Stimulated activated CD8-positive, alpha-beta memory T cell treated with anti-CD3 and anti-CD28 coated beads, Interleukin-2, amount 100 ng/mL, for 48 hours (primary cell): ENCODE results near the gene GLB1L2.

Experiments used
- DNase-seq, 2 donors: peaks; one replicate each; pipeline ENCODE4 v3.0.0-alpha.2; 2020; ENCODE audit warnings: low read depth in 2 of 2

The GLB1L2 gene

DNA sequence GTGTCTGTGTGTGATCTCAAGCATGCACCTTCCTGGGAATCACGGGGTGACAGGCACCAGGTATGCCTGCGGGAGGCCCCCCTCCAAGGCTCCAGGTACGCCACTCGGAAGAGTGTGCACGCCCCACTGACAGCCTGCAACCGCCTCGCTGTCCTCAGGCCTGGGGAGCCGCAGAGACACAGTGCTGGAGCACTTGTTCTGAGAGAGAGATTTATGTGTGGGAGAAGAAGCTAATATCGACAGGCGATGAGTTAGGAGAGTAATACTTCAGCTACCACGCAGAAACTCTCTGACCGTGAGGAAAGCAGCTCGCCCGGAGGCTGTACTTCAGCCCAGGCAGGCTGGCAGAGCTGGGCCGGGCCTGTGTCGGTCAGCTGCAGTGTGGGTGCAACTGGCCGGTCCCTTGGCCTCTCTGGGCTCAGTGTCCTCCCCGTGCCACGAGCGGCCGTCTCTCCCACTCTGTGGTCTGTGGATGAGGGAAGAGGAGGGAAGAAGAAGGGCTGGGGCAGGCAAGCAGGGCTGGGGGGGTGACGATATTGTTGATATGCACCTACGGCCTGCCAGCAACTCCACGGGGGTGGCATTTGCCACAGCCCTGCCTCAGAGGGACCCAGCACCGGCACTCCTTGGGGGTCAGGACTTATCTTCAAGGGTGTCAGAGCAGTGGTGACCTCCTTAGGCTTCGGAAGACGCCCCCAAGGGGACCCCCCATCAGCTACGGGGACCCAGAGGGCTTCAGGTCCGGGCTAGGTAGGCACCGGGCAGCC lies 73.0 kb downstream of the GLB1L2 start:
- no peak for DNase-seq

DNA sequence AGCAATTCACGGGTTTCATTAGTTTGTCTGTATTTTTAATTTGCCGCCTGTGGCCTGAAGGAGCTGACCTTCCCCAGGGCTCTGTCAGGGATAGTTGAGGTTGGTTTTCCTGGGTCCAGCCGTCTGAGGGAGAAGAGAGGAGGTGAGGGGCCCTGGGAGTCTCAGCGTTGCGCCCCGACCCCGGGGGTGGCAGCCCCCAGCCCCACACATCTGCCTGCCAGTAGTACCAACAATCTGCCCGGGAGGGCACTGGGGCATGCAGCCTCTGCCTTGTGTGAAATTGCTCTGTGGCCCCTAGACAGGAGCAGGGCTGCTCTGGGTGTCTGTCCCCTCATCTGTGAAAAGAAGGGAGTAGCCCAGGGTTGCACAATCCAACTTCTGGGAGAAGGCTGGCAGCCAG lies 73.6 kb downstream of the GLB1L2 start:
- no peak for DNase-seq

DNA sequence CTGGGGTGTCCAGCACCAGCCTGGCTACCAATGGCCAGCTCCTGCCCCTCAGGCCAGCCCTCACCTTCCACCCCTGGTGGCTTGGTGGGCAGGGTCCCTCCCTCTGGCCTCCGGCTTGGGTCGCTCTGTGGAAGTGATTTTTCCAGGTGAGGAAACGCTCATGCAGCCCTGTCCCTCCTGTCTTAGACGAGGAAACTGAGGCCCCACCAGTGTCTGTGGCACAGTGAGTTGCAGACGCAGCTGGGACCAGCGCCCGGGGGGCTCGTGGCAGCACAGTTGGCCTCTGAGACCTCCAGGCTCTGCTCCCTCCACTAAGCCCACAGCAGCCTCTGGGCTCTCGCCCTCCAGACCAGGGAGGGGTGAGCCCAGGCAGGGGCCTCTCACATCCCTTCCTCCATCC lies 74.1 kb downstream of the GLB1L2 start:
- DNase-seq = no peak

DNA sequence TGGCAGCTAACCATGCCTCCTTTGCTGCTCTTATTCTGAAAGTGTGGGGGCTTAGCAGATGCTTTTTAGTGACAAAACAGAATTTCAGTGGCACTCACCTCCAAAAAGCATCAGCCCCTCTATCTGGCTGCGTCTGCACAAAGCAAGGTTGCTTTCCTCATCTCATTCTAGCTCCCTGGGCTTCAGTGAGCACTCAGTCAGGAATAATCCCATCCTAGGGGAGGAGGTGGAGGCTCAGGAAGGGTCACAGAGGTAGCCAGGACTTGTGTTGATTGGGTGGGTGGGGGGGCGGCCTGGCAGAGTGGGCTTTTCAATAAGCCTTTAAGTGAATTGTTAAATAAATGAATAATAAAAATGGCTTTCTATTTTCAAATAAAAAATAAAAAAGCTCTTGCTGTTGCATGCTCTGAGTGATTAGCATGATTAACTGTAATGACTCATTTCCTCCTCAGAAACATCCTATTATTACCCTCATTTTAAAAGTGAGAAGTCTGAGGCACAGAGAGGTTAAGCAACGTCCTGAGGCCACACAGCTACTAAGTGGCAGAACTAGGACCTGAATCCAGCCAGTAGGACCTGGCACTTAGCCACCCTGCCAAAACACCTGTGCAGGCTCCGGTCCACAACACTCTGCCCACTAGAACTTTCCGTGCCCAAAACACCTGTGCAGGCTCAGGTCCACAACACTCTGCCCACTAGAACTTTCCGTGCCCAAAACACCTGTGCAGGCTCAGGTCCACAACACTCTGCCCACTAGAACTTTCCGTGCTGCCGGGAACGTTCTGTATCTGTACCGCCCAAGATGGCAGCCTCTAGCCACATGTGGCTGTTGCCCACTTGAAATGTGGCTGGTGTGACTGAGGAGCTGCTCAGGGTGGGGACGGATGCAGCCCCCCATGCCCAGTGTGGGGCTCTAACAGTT lies 74.7 kb downstream of the GLB1L2 start:
- no peak for DNase-seq

DNA sequence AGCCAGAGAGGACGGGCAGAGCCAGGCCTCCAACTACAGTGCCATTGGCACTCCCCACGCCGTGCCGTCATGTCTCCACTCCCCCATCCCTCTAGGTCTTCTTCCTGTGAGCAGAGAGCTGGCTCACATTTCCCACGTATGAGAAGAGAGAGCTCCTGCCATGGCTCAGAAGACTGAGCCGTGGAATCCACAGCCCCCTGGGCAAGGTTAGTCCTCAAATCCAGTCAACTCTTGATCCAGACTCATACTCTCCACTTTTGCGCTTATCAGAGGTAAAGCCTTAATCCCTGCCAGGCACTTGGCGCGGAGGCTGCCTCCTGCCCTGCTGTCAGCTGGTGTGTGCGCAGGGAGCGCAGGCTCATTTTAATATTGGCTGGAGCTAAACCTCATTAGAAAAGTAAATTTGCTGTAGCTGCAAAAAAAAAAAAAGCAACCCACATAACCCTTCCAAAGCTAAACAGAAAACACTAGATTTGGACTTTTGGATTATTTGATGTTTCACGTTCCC lies 75.6 kb downstream of the GLB1L2 start:
- no peak for DNase-seq

DNA sequence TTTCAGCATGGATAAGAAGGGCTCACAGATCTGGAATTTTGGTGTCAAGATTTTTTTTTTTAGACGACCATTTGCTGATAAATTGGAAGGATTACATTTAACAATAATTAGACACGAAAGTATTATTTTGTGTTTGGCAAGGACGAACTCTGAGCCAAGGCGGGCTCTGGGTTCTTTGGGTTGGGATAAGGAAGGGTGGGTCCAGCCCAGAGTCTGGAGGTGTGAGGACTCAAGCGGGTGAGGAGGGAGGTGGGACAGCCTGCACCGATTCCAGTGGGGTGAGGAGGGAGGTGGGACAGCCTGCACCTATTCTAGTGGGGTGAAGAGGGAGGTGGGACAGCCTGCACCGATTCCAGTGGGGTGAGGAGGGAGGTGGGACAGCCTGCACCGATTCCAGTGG lies 76.1 kb downstream of the GLB1L2 start:
- no peak for DNase-seq

DNA sequence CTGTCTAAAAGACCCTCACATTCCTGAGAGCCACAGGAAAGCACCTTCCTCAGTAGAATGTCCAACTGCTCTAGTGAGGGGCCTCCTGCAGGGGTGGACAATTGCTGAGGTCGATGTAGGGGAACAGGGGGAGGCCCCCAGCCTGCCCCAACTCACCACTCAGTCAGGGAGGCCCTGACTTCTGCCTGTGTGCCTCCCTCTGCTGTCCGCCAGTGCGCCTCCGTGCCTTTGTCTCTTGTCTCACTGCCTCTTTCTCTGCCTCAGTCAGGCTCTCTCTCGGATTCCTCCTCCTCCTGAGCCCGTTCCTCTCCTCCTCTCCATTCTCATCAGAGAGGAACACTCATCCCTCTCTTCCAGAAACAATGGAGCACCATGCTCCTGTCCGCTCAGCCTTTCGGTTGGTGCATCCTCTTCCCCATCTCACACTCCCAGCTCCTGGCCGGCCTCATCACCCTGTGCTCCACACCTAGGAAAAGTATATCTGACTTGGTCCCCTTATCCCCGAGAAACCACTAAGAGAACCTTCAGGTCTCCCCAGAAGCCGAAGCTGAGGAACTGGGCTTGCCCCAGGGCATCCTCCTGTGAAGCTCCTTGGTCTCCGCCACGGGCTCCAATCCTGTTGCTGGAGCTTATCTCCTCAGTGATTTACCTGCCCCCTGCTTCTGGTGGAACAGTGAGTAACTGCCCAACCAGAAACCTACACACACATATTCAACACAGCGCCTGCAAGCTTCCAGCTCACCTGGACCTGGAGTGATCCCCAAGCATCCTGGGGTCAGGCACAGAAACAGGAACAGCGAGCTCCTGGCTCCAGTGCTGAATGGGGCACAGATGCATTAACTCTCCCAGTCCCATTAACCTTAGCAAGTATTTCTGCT lies 78.0 kb downstream of the GLB1L2 start:
- DNase-seq = no peak

DNA sequence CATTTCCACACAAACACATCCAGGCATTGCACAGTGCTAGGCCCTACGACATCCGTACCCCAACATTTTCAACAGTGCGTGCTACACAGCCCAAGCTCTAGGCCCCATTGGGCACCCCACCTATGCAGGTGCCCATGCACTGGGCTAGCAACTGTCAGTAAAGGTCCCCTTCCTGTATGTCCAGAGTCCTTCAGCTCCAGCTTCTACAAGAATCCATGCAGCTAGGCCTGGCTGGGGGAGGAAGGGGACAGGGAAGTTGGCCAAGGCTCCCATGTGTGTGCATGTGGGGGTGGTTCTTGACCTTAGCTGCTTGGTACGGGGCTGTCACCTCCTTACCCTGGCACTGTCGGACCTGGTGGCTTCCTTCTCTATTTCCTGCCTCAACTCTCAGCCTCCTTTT lies 79.0 kb downstream of the GLB1L2 start:
- no peak for DNase-seq

DNA sequence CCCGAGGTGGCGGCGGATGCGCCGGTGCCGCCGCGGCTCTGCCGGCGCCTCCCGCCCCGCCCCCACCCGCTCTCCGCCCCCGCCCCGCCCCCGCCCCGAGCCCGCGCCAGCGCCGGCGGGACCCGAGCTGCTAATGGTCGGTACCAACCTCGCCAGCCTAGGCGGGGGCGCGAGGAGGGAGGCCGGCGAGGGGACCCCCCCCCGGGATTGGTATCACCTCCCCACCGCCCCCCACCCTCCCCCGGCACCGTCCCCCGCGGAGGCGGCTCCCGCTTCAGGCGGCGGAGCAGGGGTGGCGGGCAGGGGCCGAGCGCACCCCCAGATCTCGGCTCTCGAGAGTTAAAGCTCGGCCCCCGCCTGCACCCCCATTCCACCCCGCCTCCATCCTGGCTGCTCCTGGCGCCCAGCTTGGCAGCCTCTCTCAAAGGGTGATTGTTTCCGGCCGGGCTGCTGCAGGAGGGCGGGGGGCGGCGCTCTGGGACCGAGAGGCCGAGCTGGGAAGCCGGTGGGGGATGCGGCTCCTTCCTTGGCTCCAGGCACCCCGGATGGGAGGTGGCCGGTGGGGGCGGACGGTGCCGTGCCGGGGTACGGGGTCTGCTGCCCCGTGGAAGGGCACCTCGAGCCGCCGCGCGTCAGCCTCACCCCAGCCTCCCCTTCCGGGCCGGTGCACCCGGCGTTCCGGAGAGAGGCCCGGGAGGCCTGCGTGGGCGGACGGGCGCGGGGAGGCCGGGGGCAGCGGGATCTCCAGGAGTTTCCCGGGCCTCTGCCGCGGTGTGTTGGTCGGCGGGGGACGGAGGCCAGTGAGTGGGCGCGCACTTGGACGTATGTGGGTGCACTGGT lies 80.6 kb downstream of the GLB1L2 start, which contains the start of gene B3GAT1:
Gene B3GAT1 (minus strand): TSS at position 40 of the 840 bp plus-strand sequence. CDS start 24,583 bp downstream, outside the sequence.
- DNase-seq = no peak

DNA sequence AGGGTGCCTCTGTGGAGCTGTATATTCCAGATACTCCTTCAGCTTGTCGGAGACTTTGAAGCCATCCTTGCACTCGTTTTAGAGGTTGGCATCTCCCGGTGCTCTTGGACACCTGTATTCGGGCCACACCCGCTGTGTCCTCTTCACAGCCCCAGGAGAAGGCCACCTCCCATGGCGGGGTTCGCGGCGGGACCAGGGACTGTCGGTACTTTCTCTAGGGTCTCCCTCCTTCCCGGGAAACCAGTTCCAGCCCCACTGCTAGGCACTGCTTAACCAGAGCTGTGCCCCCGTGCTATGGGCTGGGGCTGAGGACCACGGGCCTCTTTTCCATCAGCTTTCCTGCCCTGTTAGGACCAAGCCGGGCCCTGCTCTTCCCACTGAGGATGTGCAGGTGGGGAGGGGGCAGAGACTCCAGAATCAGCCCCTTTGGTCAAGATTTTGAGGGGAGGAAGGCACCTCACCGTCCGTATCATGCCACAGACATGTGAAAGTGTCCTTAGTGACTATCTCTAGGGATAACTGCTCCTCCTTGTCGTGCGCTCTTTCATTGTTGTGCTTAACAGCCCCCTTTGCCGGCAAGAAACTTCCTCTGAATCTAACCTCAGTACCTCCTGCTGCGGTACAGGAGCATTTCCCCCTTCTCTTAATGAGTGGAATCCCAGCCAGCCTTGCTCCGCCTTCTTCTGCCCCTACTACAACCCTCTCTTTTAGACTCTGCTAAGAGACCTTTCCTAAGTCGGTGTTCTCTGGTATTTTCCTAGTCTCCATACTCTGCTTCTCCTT lies 81.4 kb downstream of the GLB1L2 start:
- DNase-seq = no peak

DNA sequence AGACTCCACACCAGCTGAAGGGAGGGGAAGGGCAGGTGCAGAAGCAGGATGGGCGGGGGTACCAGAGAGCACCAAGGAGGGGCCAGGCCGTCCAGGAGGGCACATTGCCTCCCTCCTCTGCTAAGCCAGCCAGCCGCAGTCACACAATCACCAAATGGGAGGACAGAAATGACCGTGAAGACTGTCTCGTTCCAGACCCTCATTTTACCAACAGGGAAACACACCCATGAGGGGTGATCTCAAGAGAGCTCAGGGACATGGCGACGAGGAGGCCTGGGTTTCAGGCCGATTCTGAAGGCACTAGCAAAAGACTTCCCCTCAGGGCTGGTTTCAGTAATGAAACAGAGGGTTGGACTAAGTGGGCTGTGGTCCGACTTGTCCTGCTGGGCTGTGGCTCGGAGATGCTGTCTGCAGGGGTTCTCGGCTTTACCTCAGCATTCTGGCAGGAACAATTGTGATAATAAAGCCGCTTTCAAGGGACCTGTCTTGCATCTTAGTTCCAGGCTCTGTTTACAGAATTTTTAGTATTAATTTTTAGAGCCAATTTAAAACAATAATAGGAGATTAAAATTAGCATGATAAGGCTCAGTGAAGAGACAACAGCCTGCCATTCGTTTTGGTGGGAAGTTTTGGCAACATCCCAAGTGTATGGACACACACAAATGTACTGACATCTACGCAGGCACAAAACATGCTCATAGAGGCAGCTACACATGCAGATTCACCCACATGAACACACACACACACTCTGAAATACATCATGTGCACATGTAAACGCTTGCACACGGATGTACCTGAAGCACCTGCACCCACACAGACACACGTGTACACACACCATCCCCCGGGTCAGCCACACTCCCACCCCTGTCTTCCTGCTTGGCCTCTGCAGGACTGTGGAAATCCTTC lies 82.3 kb downstream of the GLB1L2 start:
- no peak for DNase-seq

DNA sequence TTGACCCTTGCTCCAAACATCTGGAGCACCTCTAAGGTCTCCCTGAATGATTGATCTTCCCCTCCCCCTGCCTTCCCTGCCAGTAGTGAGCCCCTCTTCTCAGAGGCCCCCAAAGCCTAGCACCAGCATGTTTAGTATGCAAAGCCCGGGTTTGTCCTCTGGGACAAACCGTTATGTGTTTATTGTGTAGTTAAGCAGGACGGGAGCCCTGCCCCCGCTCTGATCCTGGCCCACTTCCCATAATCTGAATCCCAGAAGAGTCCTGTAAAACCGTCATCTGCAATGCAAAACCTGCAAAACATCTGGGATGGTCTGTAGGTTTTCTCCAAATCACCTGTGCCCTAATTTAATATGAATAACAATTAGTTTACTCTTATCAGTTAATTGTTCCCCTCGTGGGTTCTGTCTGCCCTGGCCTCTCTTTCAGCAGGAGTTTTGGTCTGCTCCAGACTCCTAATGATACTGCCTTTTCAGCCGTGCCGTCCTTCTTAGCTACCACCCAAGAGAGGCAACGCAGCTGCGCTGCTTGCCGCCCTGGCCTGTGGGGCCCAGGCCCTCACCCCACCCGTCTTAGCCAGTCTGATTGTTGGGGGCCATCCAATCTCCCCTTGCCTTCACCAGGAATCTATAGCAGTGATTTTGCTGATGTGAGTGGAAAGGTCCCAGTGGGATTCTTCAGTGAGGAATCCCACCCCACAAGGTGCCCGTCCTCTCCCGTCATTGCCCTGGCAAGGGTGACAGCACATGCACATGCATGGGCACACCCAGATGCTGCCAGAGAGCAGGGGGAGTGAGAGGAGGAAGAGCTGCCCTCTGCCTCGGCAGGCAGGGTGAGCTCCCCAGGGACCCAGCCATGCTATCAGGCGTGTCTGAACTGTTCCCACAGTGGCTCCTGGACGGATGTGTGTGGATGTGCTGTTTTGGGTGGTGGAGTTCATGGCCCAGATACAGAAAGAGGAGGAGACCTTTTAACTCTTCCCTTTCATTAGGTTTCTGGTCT lies 83.3 kb downstream of the GLB1L2 start:
- DNase-seq = no peak

DNA sequence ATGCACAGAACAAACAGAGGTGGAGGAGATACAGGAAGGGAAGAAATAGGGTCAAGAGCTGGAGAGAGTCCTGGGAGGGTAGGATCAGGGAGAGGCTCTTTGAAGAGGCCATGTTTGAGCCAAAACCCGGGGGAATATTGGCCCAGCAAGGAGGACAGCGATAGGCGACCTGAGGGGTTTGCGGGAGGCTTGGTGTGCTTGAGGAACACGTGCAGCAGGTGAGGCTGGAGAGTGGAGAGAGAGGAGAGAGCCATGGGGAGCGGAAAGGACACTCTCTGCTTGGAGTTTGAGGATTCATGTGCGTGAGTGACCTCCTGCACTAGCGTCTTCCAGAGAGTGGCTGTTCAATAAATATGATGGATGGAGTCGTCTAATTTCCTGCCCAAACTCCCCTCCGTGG lies 84.9 kb downstream of the GLB1L2 start:
- DNase-seq = no peak

DNA sequence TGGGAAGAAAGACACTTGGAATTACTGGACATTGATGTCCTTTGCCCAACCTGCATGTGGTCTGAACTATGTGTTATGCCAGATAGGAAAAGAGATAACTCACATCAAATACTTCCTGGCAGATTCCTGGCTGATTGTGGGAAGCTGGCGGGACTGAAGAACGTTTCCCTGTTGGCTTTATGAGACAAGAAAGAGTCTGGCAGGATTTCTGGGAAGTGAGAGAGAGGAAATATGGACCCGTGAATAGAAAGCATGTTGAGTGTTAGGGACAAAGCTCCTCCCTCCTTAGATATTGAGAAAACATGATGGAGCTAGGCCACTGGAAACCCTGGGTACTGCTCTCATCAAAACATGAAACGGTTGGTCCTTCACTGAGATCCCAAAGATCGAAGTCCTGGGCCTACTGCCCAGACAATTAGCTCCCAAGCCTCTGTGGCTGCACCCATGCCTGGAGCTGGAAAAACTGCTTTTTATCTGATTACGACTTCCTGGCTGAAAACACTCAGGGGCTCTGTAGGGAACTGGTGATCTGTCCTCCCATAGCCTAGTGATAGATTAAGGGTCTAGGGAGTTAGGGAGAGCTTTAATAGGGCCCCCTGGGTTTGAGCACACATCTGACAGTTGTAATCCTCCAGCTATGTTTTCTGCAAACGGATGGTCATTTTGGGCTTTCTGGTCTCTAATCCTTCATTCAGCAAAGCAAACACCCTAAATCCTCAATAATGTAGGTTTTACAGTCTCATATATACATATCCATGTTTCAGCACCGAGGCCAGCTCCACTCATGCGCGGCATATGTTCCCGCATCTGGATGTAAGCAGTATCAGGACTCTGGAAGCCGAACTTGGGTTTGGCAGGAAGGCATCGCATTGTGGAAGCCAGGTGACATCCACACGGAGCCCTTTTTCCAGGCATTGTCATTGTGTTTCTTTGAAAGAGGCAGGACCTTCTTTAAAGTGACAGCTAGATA lies 86.4 kb downstream of the GLB1L2 start:
- no peak for DNase-seq

DNA sequence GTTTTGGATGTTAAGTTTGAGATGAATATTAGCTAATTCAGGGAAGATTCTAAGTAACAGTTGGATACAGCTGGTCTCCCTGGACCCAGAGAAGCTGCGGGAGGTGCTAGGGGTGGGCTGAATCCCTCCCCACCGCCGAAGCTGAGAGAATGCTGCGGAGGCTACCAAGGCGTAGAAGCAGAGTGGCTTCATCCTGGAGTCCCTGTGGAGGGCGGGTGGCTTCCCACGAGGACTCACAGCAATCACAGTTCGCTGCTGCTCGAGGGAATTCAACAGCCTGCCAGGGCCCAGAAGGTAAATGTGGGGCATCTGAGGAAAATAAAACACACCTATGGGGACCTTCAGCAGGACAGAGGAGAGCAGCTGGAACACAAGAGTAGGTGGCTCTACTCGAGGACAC lies 91.3 kb downstream of the GLB1L2 start:
- DNase-seq = no peak

DNA sequence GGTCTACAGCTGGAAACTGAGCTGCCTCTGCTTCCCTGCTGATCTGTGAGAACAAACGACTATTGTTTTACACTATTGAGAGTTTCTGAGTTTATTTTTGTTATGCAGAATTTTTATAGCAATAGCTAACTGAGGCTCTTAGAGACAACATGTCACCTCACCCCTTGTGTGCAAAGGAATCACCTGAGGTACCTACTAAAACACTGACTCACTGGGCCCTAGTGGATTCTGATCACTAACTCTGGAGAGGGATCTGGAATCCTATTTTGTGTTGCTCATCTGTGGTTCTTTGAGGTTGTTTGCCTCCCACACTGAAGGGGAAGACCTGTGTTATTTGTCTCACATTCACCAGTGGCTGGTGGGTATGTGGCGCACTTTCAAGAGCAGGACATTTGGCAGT lies 93.6 kb downstream of the GLB1L2 start:
- DNase-seq = no peak
